ENCODE results near the gene AIRE. TPM values are rescaled to one million over a fixed set of nuclear protein-coding genes. Genes with fewer than 3 reads are reported as not detected.
"Not testable (repeated sequence)": the region's sequence is repeated elsewhere in the genome, so short reads cannot be mapped to it uniquely, and the experiment has no call there.

AIRE gene
- total RNA-seq, 1 experiment from 2014 or later, result not detected

DNA sequence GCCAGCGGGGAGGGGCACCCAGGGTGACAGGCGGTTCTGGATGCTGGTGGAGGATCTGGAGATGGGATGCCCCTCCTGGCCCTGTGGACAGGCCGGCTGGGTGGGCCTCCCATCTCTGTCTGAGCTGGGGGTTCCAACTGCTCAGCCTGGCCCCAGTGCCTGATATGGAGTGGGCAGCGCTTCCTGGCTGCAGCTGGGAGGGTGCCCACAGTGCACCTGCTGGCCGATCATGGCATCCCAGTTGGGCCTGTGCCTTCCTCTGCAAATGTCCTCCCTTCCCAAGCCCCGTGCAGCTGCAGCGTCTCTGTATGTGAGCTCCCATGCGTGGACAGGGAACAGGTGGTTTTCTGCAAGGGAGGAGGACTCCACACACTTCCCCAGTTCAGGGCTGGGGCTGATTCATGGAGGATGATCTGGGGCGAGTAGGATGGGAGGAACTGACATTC is 16.3 kb downstream of the AIRE start:
- no TSS peak for BruUV-seq (replicated peaks)
- Histone ChIP-seq H3K36me3 (ENCODE audit: control insufficient read depth, insufficient read depth, low read length) (peaks cover 2% of the 10 kb centered on the region; the same call in 1 of the 2 replicates), H3K27me3 (replicated peaks; ENCODE audit: control insufficient read depth, insufficient read depth, low read length) (no peaks in the 10 kb centered on the region), H3K4me3 (ENCODE audit: low read depth, low read length) (no peak overlapping the region), H3K4me1 (peaks cover 34% of the 10 kb centered on the region), H3K9me3 (no peaks in the 10 kb centered on the region)
- Mint-ChIP-seq H3K4me3 (ENCODE audit: unreplicated experiment) (no peak overlapping the region), H3K27me3 (ENCODE audit: insufficient read depth, unreplicated experiment) (no peaks in the 10 kb centered on the region), H3K4me1 (ENCODE audit: low read depth, unreplicated experiment) (peaks cover 16% of the 10 kb centered on the region), H3K27ac (ENCODE audit: unreplicated experiment) (no peak overlapping the region), H3K9me3 (ENCODE audit: unreplicated experiment) (no peaks in the 10 kb centered on the region), H3K36me3 (ENCODE audit: insufficient read depth, unreplicated experiment) (peaks cover 7% of the 10 kb centered on the region)
- TF ChIP-seq CTCF (IDR thresholded peaks at IDR 0.05; ENCODE audit: insufficient read depth in 1 of 2, low read depth in 1 of 2, low read length in 1 of 2, severe bottlenecking in 1 of 2, unreplicated experiment in 1 of 2), result no peak
- ChIA-PET POLR2A (no interaction called here), CTCF (no interaction called here)
- DNase-seq, result no peak
- intact Hi-C loops (cut with micrococcal nuclease; ENCODE audit: unreplicated experiment), result no loop called here

DNA sequence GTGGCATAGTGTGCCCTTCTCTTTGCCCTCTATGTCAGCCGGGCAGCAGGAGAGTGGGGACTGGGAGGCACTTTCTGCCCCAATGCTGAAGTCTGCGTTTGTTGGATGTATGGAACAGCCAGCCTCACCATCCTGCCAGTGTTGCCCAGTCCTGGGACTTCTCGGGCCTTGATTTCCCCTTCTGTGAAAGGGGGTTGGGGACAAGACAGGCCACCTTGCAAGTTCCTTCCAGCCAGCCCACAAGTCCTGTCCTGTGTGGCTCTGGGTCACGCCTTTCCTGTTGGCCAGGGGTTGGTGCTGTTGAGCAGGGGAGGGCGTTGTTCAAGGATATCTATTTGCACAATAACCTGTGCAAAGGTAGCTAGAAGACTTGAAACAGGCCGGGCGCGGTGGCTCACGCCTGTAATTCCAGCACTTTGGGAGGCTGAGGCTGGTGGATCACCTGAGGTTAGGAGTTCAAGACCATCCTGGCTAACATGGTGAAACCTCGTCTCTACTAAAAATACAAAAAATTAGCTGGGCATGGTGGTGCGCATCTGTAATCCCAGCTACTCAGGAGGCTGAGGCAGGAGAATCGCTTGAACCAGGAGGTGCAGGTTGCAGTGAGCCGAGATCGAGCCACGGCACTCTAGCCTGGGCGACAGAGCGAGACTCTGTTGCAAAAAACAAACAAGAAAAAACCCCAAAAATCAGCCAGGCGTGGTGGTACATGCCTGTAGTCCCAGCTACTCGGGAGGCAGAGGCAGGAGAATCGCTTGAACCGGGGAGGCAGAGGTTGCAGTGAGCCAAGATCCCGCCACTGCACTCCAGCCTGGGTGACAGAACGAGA is 17.1 kb downstream of the AIRE start:
- H3K9me3 ChIP-seq; H3K27me3 Mint-ChIP-seq (ENCODE audit: insufficient read depth, unreplicated experiment); H3K27me3 ChIP-seq (replicated peaks; ENCODE audit: control insufficient read depth, insufficient read depth, low read length); H3K27ac Mint-ChIP-seq (ENCODE audit: unreplicated experiment); H3K9me3 Mint-ChIP-seq (ENCODE audit: unreplicated experiment); CTCF ChIA-PET; H3K4me3 ChIP-seq (ENCODE audit: low read depth, low read length); H3K36me3 ChIP-seq (ENCODE audit: control insufficient read depth, insufficient read depth, low read length); BruUV-seq (replicated peaks); intact Hi-C loops (cut with micrococcal nuclease; ENCODE audit: unreplicated experiment): not testable (repeated sequence)
- TF ChIP-seq CTCF (IDR thresholded peaks at IDR 0.05; ENCODE audit: insufficient read depth in 1 of 2, low read depth in 1 of 2, low read length in 1 of 2, severe bottlenecking in 1 of 2, unreplicated experiment in 1 of 2), result peak in 1 of 2 experiments; percentile 13
- DNase-seq, result peak; percentile 37 to 71
- Mint-ChIP-seq H3K4me3 (ENCODE audit: unreplicated experiment) (peak overlapping the region; percentile 38), H3K4me1 (ENCODE audit: low read depth, unreplicated experiment) (peaks cover 16% of the 10 kb centered on the region), H3K36me3 (ENCODE audit: insufficient read depth, unreplicated experiment) (peaks cover 15% of the 10 kb centered on the region)
- peaks cover 34% of the 10 kb centered on the region for H3K4me1 ChIP-seq
- POLR2A ChIA-PET, result interaction anchor here (1.6 kb wide), 1 partner anchor 36 kb away, joined by 5 read pairs; the partner anchor contains the start of gene CFAP410

- ChIA-PET POLR2A (interaction anchor here (1.6 kb wide), 1 partner anchor 35 kb away, joined by 5 read pairs; the partner anchor contains the start of gene CFAP410), CTCF (interaction anchor here (1.0 kb wide), 1 partner anchor 12 kb away, joined by 3 read pairs; no protein-coding TSS in a partner anchor)
- BruUV-seq (replicated peaks), result no TSS peak
- Mint-ChIP-seq H3K27me3 (ENCODE audit: insufficient read depth, unreplicated experiment) (no peaks in the 10 kb centered on the region), H3K4me3 (ENCODE audit: unreplicated experiment) (peak overlapping the region; percentile 38), H3K4me1 (ENCODE audit: low read depth, unreplicated experiment) (peaks cover 16% of the 10 kb centered on the region), H3K27ac (ENCODE audit: unreplicated experiment) (no peak overlapping the region), H3K36me3 (ENCODE audit: insufficient read depth, unreplicated experiment) (peaks cover 20% of the 10 kb centered on the region), H3K9me3 (ENCODE audit: unreplicated experiment) (no peaks in the 10 kb centered on the region)
- no peak overlapping the region for H3K4me3 ChIP-seq (ENCODE audit: low read depth, low read length)
- no peaks in the 10 kb centered on the region for H3K27me3 ChIP-seq (replicated peaks; ENCODE audit: control insufficient read depth, insufficient read depth, low read length)
- H3K4me1 ChIP-seq, result peaks cover 34% of the 10 kb centered on the region
- peaks cover 2% of the 10 kb centered on the region; the same call in 1 of the 2 replicates for H3K36me3 ChIP-seq (ENCODE audit: control insufficient read depth, insufficient read depth, low read length)
- TF ChIP-seq CTCF (IDR thresholded peaks at IDR 0.05; ENCODE audit: insufficient read depth in 1 of 2, low read depth in 1 of 2, low read length in 1 of 2, severe bottlenecking in 1 of 2, unreplicated experiment in 1 of 2), result no peak
- DNase-seq, result peak; percentile 29 to 75
- no peaks in the 10 kb centered on the region for H3K9me3 ChIP-seq
- intact Hi-C loops (cut with micrococcal nuclease; ENCODE audit: unreplicated experiment), result no loop called here
These were observed 17.9 kb downstream of the AIRE start for GRCh38 chr21:44303490-44303981.
